ENCODE measurements around the gene GINS1. TPM values are rescaled to one million over a fixed set of nuclear protein-coding genes. Genes with fewer than 3 reads are reported as not detected.

GINS1 gene
- total RNA-seq, 1 experiment from 2014 or later = 74.3 TPM

DNA sequence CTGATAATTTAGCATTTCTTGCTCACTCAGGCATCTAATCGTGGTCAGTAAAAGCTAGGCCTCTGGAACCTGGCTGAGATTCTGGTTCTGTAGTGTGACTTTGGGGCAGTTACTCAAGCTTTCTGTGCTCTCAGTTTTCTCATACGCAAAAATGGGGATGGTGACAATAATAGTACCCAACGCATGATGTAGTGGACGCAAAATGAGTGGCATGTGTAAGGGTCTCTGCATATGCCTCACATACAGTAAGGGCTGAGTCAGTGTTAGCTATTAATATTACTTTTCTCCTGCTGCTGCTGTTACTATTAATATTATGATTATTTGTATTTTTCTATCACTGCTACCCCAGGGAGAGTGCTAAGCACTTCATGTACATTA lies 686 bp downstream of the GINS1 start:
- H4K8ac ChIP-seq (replicated peaks; ENCODE audit: insufficient read length, low read depth, low read length) = no peak overlapping the region
- H3K23me2 ChIP-seq (ENCODE audit: insufficient read length, low read depth, low read length, poor library complexity, severe bottlenecking) = peaks cover 2% of the 10 kb centered on the region
- no peak overlapping the region for H2BK120ac ChIP-seq (ENCODE audit: low read depth, low read length, poor library complexity, severe bottlenecking)
- H2BK20ac ChIP-seq (ENCODE audit: low read depth, low read length, poor library complexity, severe bottlenecking) = no peak overlapping the region
- H3K56ac ChIP-seq (ENCODE audit: insufficient read length, low read depth, low read length) = no peak overlapping the region
- no peak overlapping the region for H4K5ac ChIP-seq (ENCODE audit: insufficient read length, low read depth, low read length)
- H4K20me1 ChIP-seq (ENCODE audit: control insufficient read depth, insufficient read depth, insufficient read length) = no peaks in the 10 kb centered on the region
- peaks cover 12% of the 10 kb centered on the region; the same call in 1 of the 2 replicates for H3K79me2 ChIP-seq (ENCODE audit: insufficient read depth, low read length)
- H2BK12ac ChIP-seq (ENCODE audit: insufficient read length, low read depth, low read length) = no peak overlapping the region
- H3K36me3 Mint-ChIP-seq (ENCODE audit: insufficient read depth in 1 of 3, low read depth in 3 of 3) = peaks cover 14 to 32% (median 25%) of the 10 kb centered on the region in 3 experiments
- no peak overlapping the region for H2BK15ac ChIP-seq (ENCODE audit: low read depth, low read length)
- H3K4me2 ChIP-seq (ENCODE audit: insufficient read depth, insufficient read length, low read length) = peak overlapping the region; percentile 89
- H3K4me3 Mint-ChIP-seq = peak overlapping the region; percentile 91 to 94
- no peak overlapping the region for H3T11ph ChIP-seq (ENCODE audit: low read length)
- DNase-seq = no peak
- peaks cover 16% of the 10 kb centered on the region in 2 experiments for H3K4me1 Mint-ChIP-seq
- TF ChIP-seq, protein P1, sequence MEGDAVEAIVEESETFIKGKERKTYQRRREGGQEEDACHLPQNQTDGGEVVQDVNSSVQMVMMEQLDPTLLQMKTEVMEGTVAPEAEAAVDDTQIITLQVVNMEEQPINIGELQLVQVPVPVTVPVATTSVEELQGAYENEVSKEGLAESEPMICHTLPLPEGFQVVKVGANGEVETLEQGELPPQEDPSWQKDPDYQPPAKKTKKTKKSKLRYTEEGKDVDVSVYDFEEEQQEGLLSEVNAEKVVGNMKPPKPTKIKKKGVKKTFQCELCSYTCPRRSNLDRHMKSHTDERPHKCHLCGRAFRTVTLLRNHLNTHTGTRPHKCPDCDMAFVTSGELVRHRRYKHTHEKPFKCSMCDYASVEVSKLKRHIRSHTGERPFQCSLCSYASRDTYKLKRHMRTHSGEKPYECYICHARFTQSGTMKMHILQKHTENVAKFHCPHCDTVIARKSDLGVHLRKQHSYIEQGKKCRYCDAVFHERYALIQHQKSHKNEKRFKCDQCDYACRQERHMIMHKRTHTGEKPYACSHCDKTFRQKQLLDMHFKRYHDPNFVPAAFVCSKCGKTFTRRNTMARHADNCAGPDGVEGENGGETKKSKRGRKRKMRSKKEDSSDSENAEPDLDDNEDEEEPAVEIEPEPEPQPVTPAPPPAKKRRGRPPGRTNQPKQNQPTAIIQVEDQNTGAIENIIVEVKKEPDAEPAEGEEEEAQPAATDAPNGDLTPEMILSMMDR (conservative IDR thresholded peaks at IDR 0.05) = no peak
- H3K9ac ChIP-seq (ENCODE audit: extremely low read depth, insufficient read length, low read length) = peak overlapping the region; percentile 93
- H3K18ac ChIP-seq (ENCODE audit: insufficient read length, low read depth, low read length) = no peak overlapping the region
- H3K27me3 Mint-ChIP-seq (ENCODE audit: low read depth) = peaks cover 2% of the 10 kb centered on the region
- peak overlapping the region; percentile 97 to 99 (median 98); a peak in 6 of 7 replicates for H3K27ac Mint-ChIP-seq
- peaks cover 18 to 20% of the 10 kb centered on the region in 2 experiments for H3K9me3 Mint-ChIP-seq
- no peak overlapping the region for H4K91ac ChIP-seq (ENCODE audit: insufficient read length, low read depth, low read length)
- WGBS (ENCODE audit: extremely low coverage, insufficient read length, low lambda C conversion rate) = no CpG with 5 or more reads among the region's 4 CpGs
- H2AFZ ChIP-seq (ENCODE audit: low read length) = no peak overlapping the region
- no peak overlapping the region for H2AK5ac ChIP-seq (ENCODE audit: insufficient read length, low read length)
- peaks cover 3% of the 10 kb centered on the region for H3K9me3 ChIP-seq (ENCODE audit: control insufficient read depth, low read depth, low read length)
- no peaks in the 10 kb centered on the region for H3K79me1 ChIP-seq (ENCODE audit: insufficient read depth, low read depth, low read length, poor library complexity, severe bottlenecking)
- peak overlapping the region; percentile 98; the same call in 1 of the 2 replicates for H3K14ac ChIP-seq (ENCODE audit: insufficient read depth, low read length)
- peak overlapping the region; percentile 79 for H3K27ac ChIP-seq (ENCODE audit: insufficient read length, low read depth, low read length)
- no peak overlapping the region for H3K4ac ChIP-seq (ENCODE audit: low read depth, low read length)
- no peaks in the 10 kb centered on the region for H3K27me3 ChIP-seq (ENCODE audit: insufficient read depth, low read length)
- no peak overlapping the region for H2BK5ac ChIP-seq (ENCODE audit: insufficient read length, low read length)
- H3K4me1 ChIP-seq (ENCODE audit: insufficient read depth, low read length) = no peaks in the 10 kb centered on the region
- no peak overlapping the region for H3K23ac ChIP-seq (ENCODE audit: insufficient read length, low read depth, low read length)
